H1 (cell line): Measurements from ENCODE around the gene ETS1.

Experiments used
- CEBPB ChIP-seq: IDR thresholded peaks from 2 replicates; pipeline ENCODE4 v1.6.1; 2012; ENCODE audit warnings: low read depth, low read length
- CTCF ChIP-seq, 3 experiments: IDR thresholded peaks; 1 replicate in 2 of 3; 2 replicates in 1 of 3; pipeline versions ENCODE4 v1.5.1 to v1.6.1; 2011; ENCODE audit warnings: low read length in 3 of 3, mild to moderate bottlenecking in 3 of 3, inconsistent platforms in 2 of 3, low read depth in 1 of 3, moderate library complexity in 1 of 3; ENCODE audit not compliant: insufficient read depth in 1 of 3; ENCODE audit errors: control extremely low read depth in 1 of 3
- EZH2 ChIP-seq: fragments of 200-600 bp; sonication (generic); IDR thresholded peaks from 2 replicates; pipeline ENCODE4 v1.7.1; 2012; ENCODE audit warnings: low read depth, mild to moderate bottlenecking, moderate library complexity, low read length, inconsistent platforms; ENCODE audit not compliant: severe bottlenecking
- FOSL1 ChIP-seq: IDR thresholded peaks from 2 replicates; pipeline ENCODE4 v1.6.1; 2011; ENCODE audit warnings: mild to moderate bottlenecking, low read depth, low read length, moderate library complexity; ENCODE audit not compliant: insufficient read depth
- JUN ChIP-seq: IDR thresholded peaks from 2 replicates; pipeline ENCODE4 v1.6.1; 2011; ENCODE audit warnings: low read depth, mild to moderate bottlenecking, improper control_type of control experiment, low read length
- MAX ChIP-seq: IDR thresholded peaks from 2 replicates; pipeline ENCODE4 v1.6.1; 2012; ENCODE audit warnings: inconsistent platforms
- SIRT6 ChIP-seq: IDR thresholded peaks from one replicate; pipeline ENCODE4 v1.7.1; 2012; ENCODE audit warnings: low read length, inconsistent platforms
- SP1 ChIP-seq: IDR thresholded peaks from 2 replicates; pipeline ENCODE4 v1.6.1; 2011; ENCODE audit warnings: low read depth, low read length

GRCh38 chr11:128603003-128603696, 15.8 kb upstream of the ETS1 start:
- TF ChIP-seq SIRT6 (no peak), FOSL1 (no peak), MAX (no peak), EZH2 (no peak), CTCF (IDR thresholded peaks at IDR 0.05; ENCODE audit: control extremely low read depth in 1 of 3, insufficient read depth in 1 of 3, low read depth in 1 of 3, low read length in 3 of 3) (no peak), SP1 (no peak), JUN (no peak), CEBPB (no peak)
